Stimulated activated naive CD8-positive, alpha-beta T cell treated with anti-CD3 and anti-CD28 coated beads, Interleukin-15, Interleukin-2, amounts not matched to agents 100 U/mL and 50 U/mL, for 24 hours (primary cell): ENCODE data around the gene ADAP2.
"Not testable (repeated sequence)": the region's sequence is repeated elsewhere in the genome, so short reads cannot be mapped to it uniquely, and the experiment has no call there.

Source experiments
- ATAC-seq: fragments of 150-1000 bp; cut with Tn5 transposase; one replicate; pipeline ENCODE4 v1.10.0; 2021
- DNase-seq: peaks from one replicate; pipeline ENCODE4 v3.0.0; 2021

The ADAP2 gene

GRCh38 chr17:30921544-30922196, at the start of gene ADAP2:
Gene ADAP2, plus strand, starts transcription at chr17:30921945. Its CDS starts 70 bp downstream, at chr17:30922015.
- DNase-seq (peak; percentile 14), ATAC-seq (peak; percentile 46)

DNA sequence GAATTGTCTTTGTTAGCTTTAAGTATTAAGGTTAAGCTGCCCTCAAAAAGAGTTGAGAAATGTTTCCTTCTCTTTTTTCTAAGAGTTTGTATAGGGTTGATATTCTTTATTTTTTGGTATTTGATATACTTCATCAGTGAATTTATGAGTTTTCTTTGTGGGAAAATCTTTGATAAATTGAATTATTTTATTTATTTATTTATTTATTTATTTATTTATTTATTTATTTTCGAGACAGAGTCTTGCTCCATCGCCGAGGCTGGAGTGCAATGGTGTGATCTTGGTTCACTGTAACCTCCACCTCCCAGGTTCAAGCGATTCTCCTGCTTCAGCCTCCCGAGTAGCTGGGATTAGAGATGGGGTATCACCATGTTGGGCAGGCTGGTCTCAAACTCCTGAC, 35.6 kb upstream of the ADAP2 start:
- DNase-seq = no peak
- ATAC-seq = no peak

DNA sequence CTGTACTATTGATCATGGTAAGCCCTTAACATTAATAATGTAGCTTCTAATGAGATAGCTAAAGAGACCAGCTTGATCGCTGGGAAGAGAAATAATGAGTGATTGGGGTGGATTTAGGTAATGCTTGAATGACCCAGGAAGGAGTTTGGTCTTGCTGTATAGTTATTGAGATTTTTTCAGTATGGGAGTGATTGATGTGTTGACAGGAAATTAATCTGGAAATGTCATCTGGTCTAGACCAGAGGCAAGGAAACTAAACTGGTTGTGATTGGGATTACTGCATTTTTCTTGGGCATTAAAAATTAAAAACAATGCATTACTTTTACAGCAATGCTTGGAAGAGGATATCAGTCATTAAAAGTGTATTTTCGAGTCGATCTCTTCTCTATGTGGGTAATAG, 27.5 kb upstream of the ADAP2 start:
- DNase-seq = no peak

GRCh38 chr17:30897311-30897710, 24.4 kb upstream of the ADAP2 start:
- DNase-seq = no peak
- no peak for ATAC-seq

More for the DNA sequence above, 27.5 kb upstream of the ADAP2 start:
- no peak for ATAC-seq

- peak; percentile 24 for DNase-seq
- no peak for ATAC-seq
Measured at GRCh38 chr17:30905742-30906100, 16.0 kb upstream of the ADAP2 start.

GRCh38 chr17:30906101-30906911, 15.4 kb upstream of the ADAP2 start, which contains the start of gene TEFM:
Gene TEFM, minus strand, starts transcription at chr17:30906238. Its CDS starts 40 bp downstream, at chr17:30906198.
- ATAC-seq (peak; percentile 99), DNase-seq (peak; percentile 91)

- no peak for DNase-seq
- no peak for ATAC-seq
Measured at GRCh38 chr17:30908717-30909420, 12.9 kb upstream of the ADAP2 start.

DNA sequence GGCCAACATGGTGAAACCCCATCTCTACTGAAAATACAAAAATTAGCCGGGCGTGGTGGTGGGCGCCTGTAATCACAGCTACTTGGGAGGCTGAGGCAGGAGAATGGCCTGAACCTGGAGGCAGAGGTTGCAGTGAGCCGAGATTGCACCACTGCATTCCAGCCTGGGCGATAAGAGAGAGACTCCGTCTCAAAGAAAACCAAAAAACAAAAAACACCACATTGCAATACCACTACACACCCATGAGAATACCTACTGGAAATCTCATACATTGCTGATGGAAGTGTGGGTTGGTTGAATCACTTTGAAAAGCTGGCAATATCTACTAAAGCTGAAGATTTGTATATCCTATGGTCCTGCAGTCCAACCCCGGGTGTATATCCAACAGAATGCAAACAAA, 11.6 kb upstream of the ADAP2 start:
- not testable (repeated sequence) for ATAC-seq, DNase-seq

- no peak for DNase-seq
- no peak for ATAC-seq
Measured at GRCh38 chr17:30913955-30914354, 7.8 kb upstream of the ADAP2 start.

- no peak for DNase-seq
- no peak for ATAC-seq
Measured at GRCh38 chr17:30915833-30916611, 5.7 kb upstream of the ADAP2 start.

- no peak for ATAC-seq
- DNase-seq = no peak
Measured at GRCh38 chr17:30917050-30917449, 4.7 kb upstream of the ADAP2 start.

DNA sequence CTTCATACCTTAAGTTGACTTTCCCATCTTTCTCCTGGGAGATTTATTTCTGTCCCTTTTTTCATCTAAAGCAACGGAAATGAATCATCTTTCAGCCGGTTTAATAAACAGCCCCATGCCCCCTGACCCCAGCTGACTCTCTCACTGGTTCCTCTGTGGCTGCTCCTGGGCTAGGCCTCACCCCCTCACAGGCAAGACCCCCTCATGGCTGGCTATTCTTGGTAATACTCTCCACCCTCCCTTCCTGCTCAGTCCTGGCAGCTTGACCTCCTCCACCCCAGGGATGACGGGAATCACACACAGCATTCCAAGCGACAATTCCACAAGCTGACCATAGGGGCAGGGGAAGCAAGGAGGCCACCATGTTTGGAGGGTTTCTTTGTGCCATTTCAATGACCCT, 1.5 kb upstream of the ADAP2 start:
- DNase-seq (no peak), ATAC-seq (no peak)

- no peak for ATAC-seq
- no peak for DNase-seq
Measured at GRCh38 chr17:30920683-30921543, 832 bp upstream of the ADAP2 start.

DNA sequence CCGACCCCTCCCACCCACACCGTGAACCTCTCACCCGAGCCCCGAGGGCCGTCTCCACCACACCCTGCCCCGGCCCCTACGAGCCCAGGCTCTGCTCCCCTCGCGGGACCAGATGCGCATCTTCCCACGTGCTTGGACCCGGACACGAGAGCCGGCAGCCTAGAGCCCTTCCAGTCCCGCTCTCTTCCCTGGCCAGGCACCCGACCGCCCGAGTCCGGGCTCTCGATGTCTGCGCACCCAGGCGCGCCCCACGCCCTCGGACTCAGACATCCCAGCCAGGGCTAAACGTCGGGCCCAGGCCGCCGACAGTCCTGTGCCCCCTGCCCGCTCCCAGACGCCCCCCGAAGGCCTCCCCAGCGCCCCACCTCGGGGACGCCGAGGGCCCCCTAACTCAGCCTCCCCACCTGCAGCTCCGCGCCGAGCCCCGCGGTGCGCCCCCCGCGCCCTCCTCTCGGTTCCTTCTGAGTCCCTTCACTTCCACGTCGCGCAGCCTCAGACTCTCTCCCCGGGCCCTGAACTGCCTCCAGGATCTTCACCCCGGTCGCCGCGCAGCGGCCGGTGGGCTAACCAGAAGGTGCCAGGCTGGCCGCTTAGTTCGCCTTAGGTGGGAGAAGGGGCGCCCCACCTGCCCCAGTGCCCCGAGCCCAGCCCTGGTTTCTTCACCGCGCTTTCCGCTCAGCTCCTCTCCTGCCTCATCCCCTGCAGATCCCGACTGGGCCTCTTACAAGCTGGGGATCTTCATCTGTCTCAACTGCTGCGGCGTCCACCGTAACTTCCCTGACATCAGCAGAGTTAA, 688 bp downstream of the ADAP2 start:
- DNase-seq (peak; percentile 11), ATAC-seq (peak; percentile 36)

DNA sequence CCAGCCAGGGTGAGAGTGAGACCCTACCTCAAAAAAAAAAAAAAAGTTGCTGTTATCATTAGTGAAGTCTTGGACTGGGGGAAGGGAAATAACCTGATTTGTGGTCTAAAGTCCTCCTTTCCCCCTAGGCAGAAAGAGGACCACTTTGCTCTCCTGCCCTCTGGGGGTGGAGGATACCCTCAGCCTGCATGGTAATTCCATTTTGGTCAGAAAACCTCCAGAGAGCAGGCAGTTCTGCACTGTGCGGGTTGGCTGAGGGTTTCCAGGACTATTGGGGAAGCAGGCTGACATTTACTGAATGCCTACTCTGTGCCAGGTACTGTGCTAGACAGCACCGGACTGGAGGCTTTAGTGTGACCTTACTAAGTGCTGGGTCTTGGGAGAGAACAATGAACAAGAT, 2.6 kb downstream of the ADAP2 start:
- ATAC-seq (no peak), DNase-seq (no peak)

- ATAC-seq = peak; percentile 24
- no peak for DNase-seq
Measured at GRCh38 chr17:30926516-30926915, 4.8 kb downstream of the ADAP2 start.

GRCh38 chr17:30927756-30928155, 6.0 kb downstream of the ADAP2 start:
- ATAC-seq (no peak), DNase-seq (no peak)

DNA sequence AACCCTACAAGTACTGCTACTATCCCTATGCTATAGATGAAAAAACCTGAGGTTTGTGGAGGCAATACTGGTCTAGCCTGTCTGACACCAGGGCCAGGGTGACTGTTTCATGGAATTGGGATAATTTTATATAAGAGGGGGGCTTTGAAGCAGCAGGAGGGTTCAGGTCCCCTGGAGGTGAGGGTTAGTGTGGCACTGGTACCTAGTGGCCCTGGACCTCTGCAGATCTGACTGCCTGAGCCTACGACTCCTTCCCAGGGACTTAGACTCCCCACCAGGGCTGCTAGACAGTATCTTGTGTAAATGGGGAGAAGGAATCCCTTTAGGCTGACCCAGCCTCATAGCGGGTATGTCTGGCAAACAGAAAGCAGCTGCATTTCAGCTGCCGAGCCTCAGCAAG, 6.8 kb downstream of the ADAP2 start:
- ATAC-seq (no peak), DNase-seq (no peak)

- ATAC-seq (no peak), DNase-seq (no peak)
Measured at GRCh38 chr17:30929081-30929633, 7.4 kb downstream of the ADAP2 start.

DNA sequence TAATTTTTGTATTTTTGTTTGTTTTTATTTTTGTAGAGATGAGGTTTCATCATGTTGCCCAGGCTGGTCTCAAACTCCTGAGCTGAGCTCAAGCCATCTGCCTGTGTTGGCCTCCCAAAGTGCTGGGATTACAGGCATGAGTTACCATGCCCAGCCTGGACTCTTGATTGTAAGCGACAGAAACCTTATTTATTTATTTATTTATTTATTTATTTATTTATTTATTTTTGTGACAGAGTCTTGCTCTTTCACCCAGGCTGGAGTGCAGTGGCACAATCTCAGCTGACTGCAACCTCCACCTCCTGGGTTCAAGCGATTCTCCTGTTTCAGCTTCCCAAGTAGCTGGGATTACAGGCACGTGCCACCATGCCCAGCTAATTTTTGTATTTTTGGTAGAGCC, 8.1 kb downstream of the ADAP2 start:
- not testable (repeated sequence) for ATAC-seq, DNase-seq
